B cell (primary cell): Measurements from ENCODE around the gene CDC14A.

Source experiments
- CTCF ChIP-seq: fragments of 200-600 bp; IDR thresholded peaks from one replicate; pipeline ENCODE4 v1.8.0; 2022; ENCODE audit warnings: antibody characterized with exemption, mild to moderate bottlenecking
- EZH2 ChIP-seq: IDR thresholded peaks from 2 replicates; pipeline ENCODE4 v1.6.1; 2012; ENCODE audit warnings: borderline replicate concordance, low read depth, mild to moderate bottlenecking, moderate library complexity, low read length; ENCODE audit not compliant: insufficient read depth, poor library complexity, severe bottlenecking

GRCh38 chr1:100494393-100495084 is 142.2 kb downstream of the CDC14A start:
- no peak for TF ChIP-seq CTCF
- TF ChIP-seq EZH2 = no peak
